Dendritic cell treated with granulocyte-macrophage colony-stimulating factor and Interleukin-4, amounts not matched to agents 40 ng/mL and 50 ng/mL, for 4 days (primary cell): ENCODE measurements around the gene ATP6V0C.
"Not testable (repeated sequence)": the region's sequence is repeated elsewhere in the genome, so short reads cannot be mapped to it uniquely, and the experiment has no call there.

Experiments
- H3K27ac Mint-ChIP-seq: one replicate; pipeline ENCODE4 v1.8.0; 2022; ENCODE audit warnings: mild to moderate bottlenecking, mixed read lengths
- H3K27me3 Mint-ChIP-seq: one replicate; pipeline ENCODE4 v1.8.0; 2022; ENCODE audit warnings: mild to moderate bottlenecking, mixed read lengths
- H3K36me3 Mint-ChIP-seq: one replicate; pipeline ENCODE4 v1.8.0; 2022; ENCODE audit warnings: low read depth, mixed read lengths
- H3K4me1 Mint-ChIP-seq: one replicate; pipeline ENCODE4 v1.8.0; 2022; ENCODE audit warnings: low read depth, mixed read lengths
- H3K4me3 Mint-ChIP-seq: one replicate; pipeline ENCODE4 v1.8.0; 2022; ENCODE audit warnings: mild to moderate bottlenecking, moderate library complexity, mixed read lengths
- H3K9me3 Mint-ChIP-seq: one replicate; pipeline ENCODE4 v1.8.0; 2022; ENCODE audit warnings: mixed read lengths
- intact Hi-C: fragments of 100-400 bp; cut with micrococcal nuclease; formaldehyde crosslinking; loops from one replicate; pipeline ENCODE4 v1.15.0; 2022

The ATP6V0C gene

DNA sequence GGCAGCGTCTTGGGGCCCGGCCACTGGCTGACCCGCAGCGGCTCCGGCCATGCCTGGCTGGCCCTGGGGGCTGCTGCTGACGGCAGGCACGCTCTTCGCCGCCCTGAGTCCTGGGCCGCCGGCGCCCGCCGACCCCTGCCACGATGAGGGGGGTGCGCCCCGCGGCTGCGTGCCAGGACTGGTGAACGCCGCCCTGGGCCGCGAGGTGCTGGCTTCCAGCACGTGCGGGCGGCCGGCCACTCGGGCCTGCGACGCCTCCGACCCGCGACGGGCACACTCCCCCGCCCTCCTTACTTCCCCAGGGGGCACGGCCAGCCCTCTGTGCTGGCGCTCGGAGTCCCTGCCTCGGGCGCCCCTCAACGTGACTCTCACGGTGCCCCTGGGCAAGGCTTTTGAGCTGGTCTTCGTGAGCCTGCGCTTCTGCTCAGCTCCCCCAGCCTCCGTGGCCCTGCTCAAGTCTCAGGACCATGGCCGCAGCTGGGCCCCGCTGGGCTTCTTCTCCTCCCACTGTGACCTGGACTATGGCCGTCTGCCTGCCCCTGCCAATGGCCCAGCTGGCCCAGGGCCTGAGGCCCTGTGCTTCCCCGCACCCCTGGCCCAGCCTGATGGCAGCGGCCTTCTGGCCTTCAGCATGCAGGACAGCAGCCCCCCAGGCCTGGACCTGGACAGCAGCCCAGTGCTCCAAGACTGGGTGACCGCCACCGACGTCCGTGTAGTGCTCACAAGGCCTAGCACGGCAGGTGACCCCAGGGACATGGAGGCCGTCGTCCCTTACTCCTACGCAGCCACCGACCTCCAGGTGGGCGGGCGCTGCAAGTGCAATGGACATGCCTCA lies 41.9 kb upstream of the ATP6V0C start:
- Mint-ChIP-seq H3K9me3 (no peaks in the 10 kb centered on the region), H3K4me3 (no peak overlapping the region), H3K27ac (no peak overlapping the region), H3K36me3 (peaks cover 5% of the 10 kb centered on the region), H3K4me1 (peaks cover 50% of the 10 kb centered on the region), H3K27me3 (peaks cover 57% of the 10 kb centered on the region)
- intact Hi-C loops = no loop called here

DNA sequence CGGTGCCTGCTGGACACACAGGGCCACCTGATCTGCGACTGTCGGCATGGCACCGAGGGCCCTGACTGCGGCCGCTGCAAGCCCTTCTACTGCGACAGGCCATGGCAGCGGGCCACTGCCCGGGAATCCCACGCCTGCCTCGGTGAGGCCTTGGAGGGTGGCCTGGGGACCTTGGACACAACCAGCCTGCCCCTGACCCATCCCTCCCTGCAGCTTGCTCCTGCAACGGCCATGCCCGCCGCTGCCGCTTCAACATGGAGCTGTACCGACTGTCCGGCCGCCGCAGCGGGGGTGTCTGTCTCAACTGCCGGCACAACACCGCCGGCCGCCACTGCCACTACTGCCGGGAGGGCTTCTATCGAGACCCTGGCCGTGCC lies 41.3 kb upstream of the ATP6V0C start:
- intact Hi-C loops = no loop called here
- Mint-ChIP-seq H3K4me1 (peaks cover 52% of the 10 kb centered on the region), H3K27ac (no peak overlapping the region), H3K4me3 (no peak overlapping the region), H3K36me3 (peaks cover 5% of the 10 kb centered on the region), H3K9me3 (no peaks in the 10 kb centered on the region), H3K27me3 (peaks cover 51% of the 10 kb centered on the region)

DNA sequence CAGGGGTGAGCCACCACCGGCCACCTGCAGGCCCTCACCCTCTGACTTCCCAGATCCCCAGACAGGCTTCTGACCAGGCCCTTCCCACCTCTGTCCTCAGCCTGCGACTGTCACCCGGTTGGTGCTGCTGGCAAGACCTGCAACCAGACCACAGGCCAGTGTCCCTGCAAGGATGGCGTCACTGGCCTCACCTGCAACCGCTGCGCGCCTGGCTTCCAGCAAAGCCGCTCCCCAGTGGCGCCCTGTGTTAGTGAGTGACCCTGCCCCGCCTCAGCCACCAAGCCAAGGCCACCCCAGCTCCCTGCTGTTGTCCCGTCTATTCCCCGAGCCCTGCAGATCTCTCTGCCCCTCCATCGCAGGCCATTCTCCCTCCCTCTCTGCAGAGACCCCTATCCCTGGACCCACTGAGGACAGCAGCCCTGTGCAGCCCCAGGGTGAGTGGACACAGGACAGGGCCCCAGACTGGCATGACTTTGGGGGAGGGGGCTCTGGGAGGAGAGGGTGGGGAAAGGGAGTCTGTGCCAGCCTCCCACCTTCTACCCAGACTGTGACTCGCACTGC lies 40.8 kb upstream of the ATP6V0C start:
- Mint-ChIP-seq H3K36me3 (peaks cover 5% of the 10 kb centered on the region), H3K27ac (no peak overlapping the region), H3K27me3 (peaks cover 49% of the 10 kb centered on the region), H3K4me1 (peaks cover 56% of the 10 kb centered on the region), H3K9me3 (no peaks in the 10 kb centered on the region), H3K4me3 (peak overlapping the region; percentile 54)
- intact Hi-C loops = no loop called here

DNA sequence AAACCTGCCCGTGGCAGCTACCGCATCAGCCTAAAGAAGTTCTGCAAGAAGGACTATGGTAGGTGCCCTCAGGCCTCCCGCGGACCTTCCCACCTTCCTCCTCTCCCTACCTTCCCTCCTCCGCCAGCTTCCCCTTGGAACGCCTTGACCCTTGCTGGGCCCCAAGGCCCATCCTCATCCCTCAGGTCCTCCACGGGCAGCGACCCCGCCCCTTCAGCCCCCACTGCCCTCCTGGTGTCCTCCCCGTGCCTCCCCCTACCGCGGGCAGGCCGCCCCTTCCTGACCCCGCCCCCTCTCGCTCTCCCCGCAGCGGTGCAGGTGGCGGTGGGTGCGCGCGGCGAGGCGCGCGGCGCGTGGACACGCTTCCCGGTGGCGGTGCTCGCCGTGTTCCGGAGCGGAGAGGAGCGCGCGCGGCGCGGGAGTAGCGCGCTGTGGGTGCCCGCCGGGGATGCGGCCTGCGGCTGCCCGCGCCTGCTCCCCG lies 40.3 kb upstream of the ATP6V0C start:
- Mint-ChIP-seq H3K4me3 (peak overlapping the region; percentile 54), H3K27ac (no peak overlapping the region), H3K9me3 (no peaks in the 10 kb centered on the region), H3K4me1 (peaks cover 56% of the 10 kb centered on the region), H3K36me3 (peaks cover 5% of the 10 kb centered on the region), H3K27me3 (peaks cover 44% of the 10 kb centered on the region)
- intact Hi-C loops = no loop called here

DNA sequence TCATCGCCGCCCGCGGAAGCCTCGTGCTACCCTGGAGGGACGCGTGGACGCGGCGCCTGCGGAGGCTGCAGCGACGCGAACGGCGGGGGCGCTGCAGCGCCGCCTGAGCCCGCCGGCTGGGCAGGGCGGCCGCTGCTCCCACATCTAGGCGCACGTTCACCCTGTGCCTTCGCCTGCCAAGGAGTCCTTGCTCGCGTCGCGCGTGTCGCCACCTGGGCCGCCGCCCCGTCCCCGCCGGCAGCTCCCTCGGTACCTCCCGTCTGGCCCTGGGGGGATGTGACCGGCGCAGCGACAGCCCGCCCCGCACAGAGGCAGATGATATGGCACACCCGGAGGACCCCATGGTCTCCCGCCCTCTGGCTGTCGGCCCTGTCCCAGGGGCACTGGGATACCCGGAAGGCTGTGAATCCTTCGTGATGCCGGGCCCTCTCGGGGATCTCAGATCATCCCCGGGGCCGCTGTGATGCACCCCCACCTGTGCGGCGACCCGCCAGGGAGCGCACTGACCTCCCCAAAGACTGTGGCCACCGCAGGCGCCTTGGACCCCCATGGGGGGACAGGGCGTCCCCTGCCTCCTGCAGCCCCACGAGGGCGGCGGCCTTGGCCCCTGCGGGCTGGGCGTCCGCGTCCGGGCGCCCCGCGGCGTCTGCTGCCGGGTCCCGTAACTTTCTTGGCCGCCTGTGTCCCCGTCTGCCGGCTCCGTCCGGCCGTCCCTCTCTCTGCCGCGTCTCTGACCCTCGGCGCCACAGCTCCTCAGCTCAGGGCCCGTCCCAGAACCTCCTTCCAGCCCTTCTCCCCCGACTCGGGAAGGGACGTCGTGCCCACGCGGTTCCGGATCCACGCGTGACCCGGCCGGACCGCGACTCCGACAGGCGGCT lies 39.5 kb upstream of the ATP6V0C start:
- Mint-ChIP-seq H3K27me3 (peaks cover 37% of the 10 kb centered on the region), H3K27ac (peak overlapping the region; percentile 90), H3K4me1 (peaks cover 50% of the 10 kb centered on the region), H3K4me3 (peak overlapping the region; percentile 84), H3K9me3 (no peaks in the 10 kb centered on the region), H3K36me3 (peaks cover 8% of the 10 kb centered on the region)
- intact Hi-C loops = loop anchor here (2.0 kb wide), 1 partner anchor 27 kb away; no protein-coding TSS in a partner anchor

DNA sequence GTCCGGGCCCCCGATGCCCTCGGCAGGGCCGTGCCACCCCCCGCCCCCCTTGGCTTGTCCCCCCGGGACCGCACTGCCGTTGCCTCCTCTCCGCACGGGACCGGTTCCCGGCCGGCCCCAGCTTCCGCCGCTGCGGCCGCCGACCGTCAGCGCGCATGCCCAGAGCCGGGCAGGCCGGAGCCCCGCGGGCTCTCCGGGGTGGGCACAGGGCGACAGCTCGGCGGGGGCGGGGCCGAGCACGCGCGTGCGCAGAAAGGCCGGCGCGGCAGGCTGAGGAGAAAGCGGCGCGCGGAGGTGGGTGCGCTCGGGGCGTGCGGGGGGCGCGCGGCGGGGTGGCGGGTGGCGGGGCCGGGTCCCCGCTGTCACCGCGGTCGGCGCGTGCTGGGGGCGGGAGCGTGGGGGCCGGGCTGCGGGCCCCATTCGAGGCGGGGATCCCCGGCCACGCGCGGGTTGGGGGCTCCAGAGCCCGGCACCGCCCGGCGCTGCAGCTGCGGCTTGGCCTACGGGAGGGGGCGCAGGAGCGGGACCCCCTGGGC lies 38.8 kb upstream of the ATP6V0C start, which contains the start of gene TBC1D24:
TSS of gene TBC1D24 (plus strand) at position 251 of the 536 bp plus-strand sequence. CDS start 21,022 bp downstream, outside the sequence.
- no peaks in the 10 kb centered on the region for H3K9me3 Mint-ChIP-seq
- peaks cover 45% of the 10 kb centered on the region for H3K4me1 Mint-ChIP-seq
- intact Hi-C loops = loop anchor here (2.0 kb wide), 1 partner anchor 26 kb away; no protein-coding TSS in a partner anchor
- peak within 1 kb of the TSS; percentile 84 for H3K4me3 Mint-ChIP-seq
- H3K27me3 Mint-ChIP-seq = peaks cover 30% of the 10 kb centered on the region
- H3K27ac Mint-ChIP-seq = peak within 1 kb of the TSS; percentile 90
- H3K36me3 Mint-ChIP-seq = peaks cover 16% of the 10 kb centered on the region

DNA sequence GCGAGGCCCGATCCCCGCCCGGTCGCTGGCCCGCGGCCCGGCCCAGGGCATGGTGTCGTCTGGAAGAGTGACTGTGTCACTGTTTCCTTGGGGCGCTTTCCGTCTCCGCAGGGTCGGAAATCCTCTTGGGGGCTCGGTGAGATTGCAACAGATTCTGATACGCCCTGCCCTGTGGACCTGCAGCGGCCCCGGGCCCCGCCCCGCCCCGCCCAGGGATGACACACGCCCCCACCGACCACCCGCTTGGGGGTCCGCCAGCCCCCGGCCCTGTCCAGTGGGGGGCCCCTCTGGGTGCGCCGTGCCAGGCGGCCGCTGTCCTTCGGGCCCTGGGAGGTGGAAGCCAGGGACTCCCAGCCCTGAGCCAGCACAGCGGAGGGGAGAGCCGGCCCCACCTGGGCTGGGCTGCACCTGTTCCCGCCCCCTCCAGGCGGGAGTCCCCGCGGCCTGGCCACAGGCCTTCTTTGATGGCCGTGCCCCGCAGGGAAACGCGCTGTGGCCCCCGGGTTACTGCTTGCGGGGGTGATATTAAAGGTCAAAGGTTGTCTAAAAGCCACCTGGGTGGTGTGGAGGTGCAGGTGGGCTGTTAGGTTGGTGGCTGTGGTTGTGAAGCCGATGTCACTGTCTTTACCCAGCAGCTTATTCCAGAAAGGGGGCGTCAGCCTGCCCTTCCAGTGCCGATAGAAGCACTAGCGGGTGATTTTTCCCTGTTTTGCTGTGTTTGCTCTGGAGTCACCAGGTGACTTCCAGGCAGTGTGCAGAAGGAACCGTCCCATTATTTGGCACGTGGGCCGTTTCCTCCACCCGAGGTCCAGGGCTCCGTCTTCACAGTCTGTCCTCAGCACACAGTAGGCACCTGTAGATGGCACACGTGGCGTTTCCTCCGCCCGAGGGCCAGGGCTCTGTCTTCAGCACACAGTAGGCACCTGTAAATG lies 38.1 kb upstream of the ATP6V0C start:
- H3K4me1 Mint-ChIP-seq = peaks cover 39% of the 10 kb centered on the region
- intact Hi-C loops = loop anchor here (2.0 kb wide), 1 partner anchor 25 kb away; no protein-coding TSS in a partner anchor
- no peak overlapping the region for H3K27ac Mint-ChIP-seq
- H3K9me3 Mint-ChIP-seq = no peaks in the 10 kb centered on the region
- H3K4me3 Mint-ChIP-seq = peak overlapping the region; percentile 52
- peaks cover 21% of the 10 kb centered on the region for H3K36me3 Mint-ChIP-seq
- H3K27me3 Mint-ChIP-seq = peaks cover 22% of the 10 kb centered on the region

DNA sequence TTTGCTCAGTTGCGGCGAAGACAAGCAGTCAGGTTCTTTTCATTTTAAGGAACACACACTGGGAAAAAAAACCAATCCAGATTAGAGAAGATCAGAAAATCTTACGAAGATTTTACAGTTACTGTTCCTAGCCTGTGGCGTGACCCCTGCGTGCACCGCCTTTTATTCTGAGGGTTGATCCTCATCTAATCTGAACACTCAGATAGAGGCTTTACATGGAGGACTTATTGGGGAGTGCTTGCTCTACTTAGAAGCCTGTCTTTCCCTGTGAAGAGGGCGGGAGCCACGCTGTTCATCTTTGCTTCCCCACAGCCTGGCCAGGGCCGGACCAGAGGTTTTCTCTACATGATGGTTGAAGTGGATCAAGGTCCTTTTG lies 37.4 kb upstream of the ATP6V0C start:
- H3K4me3 Mint-ChIP-seq = peak overlapping the region; percentile 52
- H3K4me1 Mint-ChIP-seq = peaks cover 39% of the 10 kb centered on the region
- no peaks in the 10 kb centered on the region for H3K9me3 Mint-ChIP-seq
- peaks cover 20% of the 10 kb centered on the region for H3K27me3 Mint-ChIP-seq
- H3K27ac Mint-ChIP-seq = no peak overlapping the region
- H3K36me3 Mint-ChIP-seq = peaks cover 25% of the 10 kb centered on the region
- intact Hi-C loops = no loop called here

DNA sequence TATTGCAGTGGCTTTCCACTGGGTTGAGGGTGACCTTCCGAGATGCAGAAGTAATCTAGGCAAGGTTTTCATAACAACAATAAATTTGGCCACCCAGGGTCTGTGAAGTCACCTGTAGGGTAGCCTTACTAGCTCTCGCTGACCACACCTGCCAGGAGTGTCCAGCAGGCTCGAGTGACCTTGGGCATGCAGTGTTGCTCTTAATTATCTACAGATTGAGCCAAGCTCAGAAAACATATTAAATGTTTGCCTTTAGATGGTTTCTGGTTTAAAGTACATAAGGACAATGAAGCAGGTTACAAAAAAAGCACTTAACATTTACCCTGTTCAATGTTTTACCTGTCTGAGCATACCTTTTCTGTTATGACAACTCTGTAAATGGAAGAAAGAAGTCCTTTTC lies 37.0 kb upstream of the ATP6V0C start:
- peak overlapping the region; percentile 9 for H3K4me3 Mint-ChIP-seq
- intact Hi-C loops = no loop called here
- peaks cover 37% of the 10 kb centered on the region for H3K4me1 Mint-ChIP-seq
- H3K9me3 Mint-ChIP-seq = no peaks in the 10 kb centered on the region
- H3K36me3 Mint-ChIP-seq = peaks cover 25% of the 10 kb centered on the region
- H3K27me3 Mint-ChIP-seq = peaks cover 19% of the 10 kb centered on the region
- no peak overlapping the region for H3K27ac Mint-ChIP-seq

DNA sequence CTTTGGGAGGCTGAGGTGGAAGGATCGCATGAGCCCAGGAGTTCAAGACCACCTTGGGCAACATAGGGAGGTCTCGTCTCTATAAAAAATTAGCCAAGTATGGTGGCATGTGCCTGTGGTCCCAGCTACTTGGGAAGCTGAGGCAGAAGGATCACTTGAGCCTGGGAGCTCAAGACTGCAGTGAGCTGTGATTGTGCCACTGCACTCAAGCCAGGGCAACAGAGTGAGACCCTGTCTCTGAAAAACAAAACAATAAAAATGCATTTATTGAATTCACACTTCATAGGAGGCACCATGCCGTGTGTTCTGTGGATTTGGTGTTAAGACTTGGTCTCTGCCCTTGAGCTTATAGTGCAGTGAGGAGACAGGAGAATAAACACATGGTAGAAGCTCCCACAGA lies 36.4 kb upstream of the ATP6V0C start:
- intact Hi-C loops = no loop called here
- no peaks in the 10 kb centered on the region for H3K9me3 Mint-ChIP-seq
- H3K4me1 Mint-ChIP-seq = peaks cover 36% of the 10 kb centered on the region
- H3K36me3 Mint-ChIP-seq = peaks cover 25% of the 10 kb centered on the region
- H3K27me3 Mint-ChIP-seq = peaks cover 13% of the 10 kb centered on the region
- no peak overlapping the region for H3K27ac Mint-ChIP-seq
- H3K4me3 Mint-ChIP-seq = peak overlapping the region; percentile 18

DNA sequence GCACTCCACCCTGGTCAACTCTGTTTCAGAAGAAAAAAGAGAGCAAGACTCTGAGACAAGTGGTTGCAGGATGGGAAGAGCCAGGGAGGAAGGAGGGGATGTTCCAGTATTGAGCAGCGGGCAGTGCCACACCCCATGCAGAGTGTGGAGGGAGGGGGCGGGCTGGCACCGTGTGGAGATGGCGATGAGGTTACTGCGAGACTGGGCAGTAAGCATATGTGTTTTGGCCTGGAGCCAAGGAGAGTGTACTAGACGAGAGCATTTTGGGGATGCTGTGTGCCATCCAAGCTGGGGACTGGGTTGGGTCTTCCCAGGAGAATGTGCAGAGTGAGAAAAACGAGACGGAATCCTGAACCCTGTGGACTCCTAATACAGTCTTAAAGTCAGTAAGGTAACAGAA lies 35.5 kb upstream of the ATP6V0C start:
- Mint-ChIP-seq H3K4me1 (peaks cover 40% of the 10 kb centered on the region), H3K27me3 (peaks cover 7% of the 10 kb centered on the region), H3K9me3 (no peaks in the 10 kb centered on the region), H3K27ac (no peak overlapping the region), H3K4me3 (no peak overlapping the region), H3K36me3 (peaks cover 26% of the 10 kb centered on the region)
- intact Hi-C loops = no loop called here

DNA sequence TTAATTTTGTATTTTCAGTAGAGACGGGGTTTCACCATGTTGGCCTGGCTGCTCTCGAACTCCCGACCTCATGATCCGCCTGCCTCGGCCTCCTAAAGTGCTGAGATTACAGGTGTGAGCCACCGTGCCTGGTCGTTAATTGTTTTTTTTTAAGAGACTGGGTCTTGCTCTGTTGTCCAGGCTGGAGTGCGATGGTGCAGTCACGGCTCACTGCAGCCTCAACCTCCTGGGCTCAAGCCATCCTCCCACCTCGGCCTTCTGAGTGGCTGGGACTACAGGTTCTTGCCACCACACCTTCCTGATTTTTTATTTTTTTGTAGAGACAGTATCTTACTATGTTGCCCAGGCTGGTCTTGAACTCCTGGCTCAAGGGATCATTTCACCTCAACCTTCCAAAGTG lies 33.8 kb upstream of the ATP6V0C start:
- H3K9me3 Mint-ChIP-seq, H3K4me3 Mint-ChIP-seq, H3K27me3 Mint-ChIP-seq, intact Hi-C loops, H3K27ac Mint-ChIP-seq: not testable (repeated sequence)
- Mint-ChIP-seq H3K4me1 (peaks cover 53% of the 10 kb centered on the region), H3K36me3 (peaks cover 27% of the 10 kb centered on the region)

DNA sequence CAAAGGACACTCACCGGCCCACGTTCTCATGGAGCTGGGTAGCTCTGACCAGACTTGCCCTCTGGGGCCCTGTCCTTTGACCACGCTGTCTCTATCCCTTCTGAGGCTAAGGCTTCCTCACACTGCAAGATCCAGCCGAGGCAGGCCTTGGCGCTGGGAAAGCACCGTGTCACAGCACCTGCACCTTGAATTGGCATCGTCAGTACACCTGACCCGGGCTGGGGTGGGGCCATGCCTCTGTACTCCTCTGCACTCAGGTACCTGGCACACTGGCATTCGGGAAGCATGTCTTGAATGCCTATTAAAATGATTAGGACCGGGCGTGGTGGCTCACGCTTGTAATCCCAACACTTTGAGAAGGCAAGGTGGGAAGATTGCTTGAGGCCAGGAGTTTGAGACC lies 32.8 kb upstream of the ATP6V0C start:
- intact Hi-C loops = no loop called here
- Mint-ChIP-seq H3K27me3 (peaks cover 6% of the 10 kb centered on the region), H3K9me3 (no peaks in the 10 kb centered on the region), H3K4me3 (no peak overlapping the region), H3K36me3 (peaks cover 27% of the 10 kb centered on the region), H3K27ac (no peak overlapping the region), H3K4me1 (peaks cover 59% of the 10 kb centered on the region)
